OCI-LY7 (cell line): ENCODE data around the gene GH1. TPM values are rescaled to one million over a fixed set of nuclear protein-coding genes. Genes with fewer than 3 reads are reported as not detected.
A peak's percentile ranks its signal among the peaks of the same experiment; 100 is the strongest.

Experiments
- BruUV-seq: library from RNA; stranded (reverse); fragments of 400-500 nt; replicated peaks from 2 replicates; lab custom pipeline; 2021; lab: Mats Ljungman, UMichigan
- CTCF ChIA-PET: fragments of 300-600 bp; sonication (Branson Sonifier 250); formaldehyde crosslinking; loops from one replicate; lab custom pipeline; 2022; ENCODE audit warnings: antibody characterized with exemption; ENCODE audit not compliant: unreplicated experiment; lab: Charles Lee
- POLR2A ChIA-PET: fragments of 300-600 bp; sonication (Branson Sonifier 250); formaldehyde crosslinking; loops from one replicate; lab custom pipeline; 2022; ENCODE audit warnings: antibody characterized with exemption; lab: Charles Lee
- DNase-seq: peaks from one replicate; pipeline ENCODE4 v3.0.0-alpha.2; 2015; ENCODE audit warnings: low spot score
- H2AFZ ChIP-seq: fragments of 200-600 bp; sonication (generic), shearing (Covaris generic); 2 replicates; pipeline ENCODE4 v1.6.1; 2014; ENCODE audit warnings: mild to moderate bottlenecking, antibody characterized with exemption, low read length, moderate library complexity
- H3K27ac ChIP-seq: fragments of 200-600 bp; sonication (generic); 2 replicates; pipeline ENCODE4 v1.5.1; 2014; ENCODE audit warnings: mixed run types, low read depth, mild to moderate bottlenecking, moderate library complexity, low read length, inconsistent platforms; ENCODE audit not compliant: poor library complexity, severe bottlenecking
- H3K36me3 ChIP-seq: fragments of 200-600 bp; sonication (generic); 2 replicates; pipeline ENCODE4 v1.6.1; 2014; ENCODE audit warnings: mild to moderate bottlenecking, antibody characterized with exemption, low read length, moderate library complexity, mixed read lengths; ENCODE audit not compliant: insufficient read depth
- H3K4me1 ChIP-seq: fragments of 200-600 bp; sonication (generic); 2 replicates; pipeline ENCODE4 v1.5.1; 2014; ENCODE audit warnings: mild to moderate bottlenecking, low read length; ENCODE audit not compliant: insufficient read depth, poor library complexity, severe bottlenecking
- H3K4me2 ChIP-seq: fragments of 200-600 bp; sonication (generic); 2 replicates; pipeline ENCODE4 v1.6.1; 2014; ENCODE audit warnings: mild to moderate bottlenecking, low read length
- H3K4me3 ChIP-seq: fragments of 200-600 bp; sonication (generic); 2 replicates; pipeline ENCODE4 v1.5.1; 2014; ENCODE audit warnings: mild to moderate bottlenecking, low read depth, low read length; ENCODE audit not compliant: poor library complexity, severe bottlenecking
- H3K79me2 ChIP-seq: fragments of 200-600 bp; sonication (generic); 2 replicates; pipeline ENCODE4 v1.6.1; 2016; ENCODE audit warnings: low read depth, mild to moderate bottlenecking, low read length, moderate library complexity, mixed read lengths; ENCODE audit not compliant: insufficient read depth
- H3K9me2 ChIP-seq: fragments of 200-600 bp; sonication (generic); 2 replicates; pipeline ENCODE4 v1.6.1; 2016; ENCODE audit warnings: mild to moderate bottlenecking, low read length, mixed read lengths; ENCODE audit not compliant: insufficient read depth
- H3K9me3 ChIP-seq: fragments of 200-600 bp; sonication (generic); 2 replicates; pipeline ENCODE4 v1.6.1; 2014; ENCODE audit warnings: mild to moderate bottlenecking, mixed run types, low read length, mixed read lengths
- H4K20me1 ChIP-seq: fragments of 200-600 bp; sonication (generic); 2 replicates; pipeline ENCODE4 v1.6.1; 2014; ENCODE audit warnings: mild to moderate bottlenecking, antibody characterized with exemption, low read length, moderate library complexity, mixed read lengths; ENCODE audit not compliant: insufficient read depth
- CTCF ChIP-seq: fragments of 200-600 bp; sonication (generic); conservative IDR thresholded peaks from 2 replicates; pipeline ENCODE4 v1.5.1; 2014; ENCODE audit warnings: mild to moderate bottlenecking, antibody characterized with exemption, low read length, moderate library complexity, mixed read lengths
- EZH2phosphoT487 ChIP-seq: fragments of 200-600 bp; sonication (generic); IDR thresholded peaks from 2 replicates; pipeline ENCODE4 v1.6.1; 2018; ENCODE audit warnings: low read depth, borderline replicate concordance, mild to moderate bottlenecking, mixed run types, antibody characterized with exemption, low read length, moderate library complexity, mixed read lengths
- intact Hi-C: fragments of 100-400 bp; cut with micrococcal nuclease; formaldehyde crosslinking; loops from one replicate; pipeline ENCODE4 v1.10.0; 2022; ENCODE audit not compliant: unreplicated experiment
- total RNA-seq, 2 experiments: library from RNA; depleted of rRNA in 1 of 2; stranded (reverse); fragments of >200 nt in 1 of 2; shearing (Covaris generic) in 1 of 2; gene quantifications; 2 replicates each; pipeline ENCODE4 v1.2.3, GENCODE V29; 2014 to 2022

GH1 gene
- total RNA-seq, 2 experiments from 2014 or later: 4.3 TPM; not detected in 1

DNA sequence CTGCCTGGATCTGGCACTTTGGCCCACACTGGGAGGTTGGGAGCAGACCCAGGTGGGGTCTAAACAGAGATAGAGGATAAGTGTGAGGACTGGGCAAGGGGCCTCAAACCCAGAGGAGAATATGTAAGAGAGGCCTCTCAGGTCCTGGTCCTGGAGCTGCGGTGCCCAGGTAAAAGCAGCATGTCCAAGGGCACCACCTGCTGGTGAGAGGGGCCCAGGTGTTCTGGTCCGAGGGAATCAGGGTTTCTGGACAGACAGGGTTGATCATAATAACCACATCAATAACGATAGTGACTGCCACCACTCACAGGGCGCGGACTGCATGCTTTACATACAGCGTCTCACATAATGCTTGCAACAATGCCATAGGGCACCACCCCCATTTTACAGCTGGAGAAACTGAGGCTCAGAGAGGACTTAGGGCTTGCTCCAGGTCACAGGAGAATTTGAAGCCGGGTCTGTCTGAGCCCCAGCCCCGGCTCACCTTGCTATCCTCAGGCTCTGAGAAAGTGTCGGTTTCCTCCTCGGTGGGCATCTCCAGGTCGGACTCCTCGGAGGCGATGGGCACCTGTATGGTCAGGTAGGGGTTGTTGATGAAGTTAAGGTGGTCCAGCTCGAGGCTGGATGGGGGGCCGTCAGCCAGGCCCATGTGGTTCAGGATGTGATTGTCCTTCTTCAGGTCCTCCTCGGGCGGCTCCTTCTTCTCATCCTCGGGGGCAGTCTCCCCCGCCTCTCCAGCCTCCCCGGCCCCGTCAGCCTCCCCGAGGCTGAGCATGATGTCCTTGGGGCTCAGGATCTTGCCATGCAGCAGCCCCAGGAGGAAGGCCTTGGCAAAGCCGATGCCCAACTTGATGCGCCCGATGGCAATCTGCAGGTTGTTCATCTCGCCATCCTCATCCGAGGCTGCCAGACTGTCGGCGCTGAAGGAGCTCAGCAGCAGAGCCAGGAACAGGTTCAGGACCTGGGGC lies 32.6 kb upstream of the GH1 start:
- DNase-seq: peak; percentile 84
- Histone ChIP-seq H3K4me1 (peaks cover 54% of the 10 kb centered on the region), H3K9me3 (no peaks in the 10 kb centered on the region), H2AFZ (no peak overlapping the region), H3K36me3 (no peaks in the 10 kb centered on the region), H3K4me2 (peak overlapping the region; percentile 33), H3K27ac (no peak overlapping the region), H4K20me1 (no peaks in the 10 kb centered on the region), H3K4me3 (no peak overlapping the region), H3K79me2 (no peaks in the 10 kb centered on the region), H3K9me2 (no peaks in the 10 kb centered on the region)
- intact Hi-C loops: loop anchor here (1.0 to 2.0 kb wide), 2 partner anchors 32 to 74 kb away; no protein-coding TSS in a partner anchor
- CTCF ChIA-PET: interaction anchor here (0.6 to 3.4 kb wide), 5 partner anchors 29 to 39 kb away, joined by 3 to 55 read pairs (median 4); partner anchors contain the start of gene GH1
- TF ChIP-seq CTCF (peak; percentile 94), EZH2phosphoT487 (no peak)
- POLR2A ChIA-PET: interaction anchor here (0.6 to 2.7 kb wide), 5 partner anchors 17 to 108 kb away, joined by 3 to 21 read pairs (median 4); no protein-coding TSS in a partner anchor
- no TSS peak for BruUV-seq

DNA sequence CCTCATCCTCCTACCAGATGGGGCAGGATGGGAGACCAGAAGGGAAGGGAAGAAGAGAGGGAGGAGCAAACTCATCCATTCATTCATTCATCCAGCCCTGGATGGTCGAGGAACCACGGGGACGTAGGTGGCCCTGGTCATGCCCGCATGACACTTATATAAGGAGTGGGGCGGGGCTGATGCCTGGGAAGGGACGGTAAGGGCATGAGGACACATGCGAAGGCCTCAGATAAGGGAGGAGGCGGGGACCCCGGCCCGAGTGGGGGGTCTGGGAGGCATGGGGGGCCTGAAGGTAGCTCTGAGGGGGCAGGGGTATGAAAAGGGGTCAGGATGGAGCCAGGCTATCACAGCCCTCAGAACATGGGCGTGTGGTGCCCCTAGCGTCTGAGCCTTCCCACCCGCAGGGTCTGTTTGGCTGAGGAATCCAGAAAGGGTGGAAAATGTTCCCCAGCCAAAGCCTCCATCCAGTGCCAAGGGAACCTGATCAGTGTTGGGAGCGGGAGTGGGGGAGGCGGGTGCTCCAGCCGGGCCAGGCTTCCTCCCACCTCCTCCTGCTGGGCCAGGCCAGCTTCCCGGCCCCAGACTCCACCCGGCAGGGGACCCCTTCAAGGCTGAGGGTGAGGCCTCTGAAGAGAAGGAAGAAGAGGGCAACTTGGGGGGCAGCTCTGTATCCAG lies 31.1 kb upstream of the GH1 start:
- Histone ChIP-seq H2AFZ (no peak overlapping the region), H3K4me1 (peaks cover 58% of the 10 kb centered on the region), H3K9me2 (no peaks in the 10 kb centered on the region), H4K20me1 (no peaks in the 10 kb centered on the region), H3K79me2 (no peaks in the 10 kb centered on the region), H3K27ac (no peak overlapping the region), H3K36me3 (no peaks in the 10 kb centered on the region), H3K4me2 (0 out of 2 replicates have a peak overlapping the region, but pooled peaks have one; percentile 33), H3K9me3 (no peaks in the 10 kb centered on the region), H3K4me3 (no peak overlapping the region)
- ChIA-PET CTCF (interaction anchor here (0.7 to 3.4 kb wide), 4 partner anchors 12 to 38 kb away, joined by 4 to 55 read pairs (median 8); partner anchors contain the start of gene GH1), POLR2A (interaction anchor here (0.6 to 2.7 kb wide), 7 partner anchors 15 to 106 kb away, joined by 3 to 21 read pairs (median 4); no protein-coding TSS in a partner anchor)
- intact Hi-C loops: loop anchor here (2.0 kb wide), 1 partner anchor 75 kb away; no protein-coding TSS in a partner anchor
- BruUV-seq: no TSS peak
- TF ChIP-seq CTCF (no peak), EZH2phosphoT487 (no peak)
- DNase-seq: no peak
